Panc1 (cell line): ENCODE results near the gene OARD1.

ENCODE experiments used
- POLR2AphosphoS5 ChIP-seq: IDR thresholded peaks from 2 replicates; pipeline ENCODE4 v1.6.1; 2012; ENCODE audit warnings: mild to moderate bottlenecking, low read depth, low read length, moderate library complexity
- SIN3A ChIP-seq: IDR thresholded peaks from 2 replicates; pipeline ENCODE4 v1.6.1; 2012; ENCODE audit warnings: low read depth, mild to moderate bottlenecking, low read length, moderate library complexity, borderline replicate concordance; ENCODE audit not compliant: insufficient read depth
- TF ChIP-seq, protein P1 (sequence below): fragments of 450-650 bp; IDR thresholded peaks from 2 replicates; pipeline ENCODE4 v1.5.1; 2017; ENCODE audit warnings: mild to moderate bottlenecking

- TF ChIP-seq, protein P1, sequence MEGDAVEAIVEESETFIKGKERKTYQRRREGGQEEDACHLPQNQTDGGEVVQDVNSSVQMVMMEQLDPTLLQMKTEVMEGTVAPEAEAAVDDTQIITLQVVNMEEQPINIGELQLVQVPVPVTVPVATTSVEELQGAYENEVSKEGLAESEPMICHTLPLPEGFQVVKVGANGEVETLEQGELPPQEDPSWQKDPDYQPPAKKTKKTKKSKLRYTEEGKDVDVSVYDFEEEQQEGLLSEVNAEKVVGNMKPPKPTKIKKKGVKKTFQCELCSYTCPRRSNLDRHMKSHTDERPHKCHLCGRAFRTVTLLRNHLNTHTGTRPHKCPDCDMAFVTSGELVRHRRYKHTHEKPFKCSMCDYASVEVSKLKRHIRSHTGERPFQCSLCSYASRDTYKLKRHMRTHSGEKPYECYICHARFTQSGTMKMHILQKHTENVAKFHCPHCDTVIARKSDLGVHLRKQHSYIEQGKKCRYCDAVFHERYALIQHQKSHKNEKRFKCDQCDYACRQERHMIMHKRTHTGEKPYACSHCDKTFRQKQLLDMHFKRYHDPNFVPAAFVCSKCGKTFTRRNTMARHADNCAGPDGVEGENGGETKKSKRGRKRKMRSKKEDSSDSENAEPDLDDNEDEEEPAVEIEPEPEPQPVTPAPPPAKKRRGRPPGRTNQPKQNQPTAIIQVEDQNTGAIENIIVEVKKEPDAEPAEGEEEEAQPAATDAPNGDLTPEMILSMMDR, result no peak; the same call in 1 of the 2 replicates
- TF ChIP-seq POLR2AphosphoS5 (no peak), SIN3A (no peak)
Observed at GRCh38 chr6:41058783-41059181, 13.4 kb downstream of the OARD1 start.
